ENCODE results near the gene THBS4. TPM values are rescaled to one million over a fixed set of nuclear protein-coding genes. Genes with fewer than 3 reads are reported as not detected.
"Not testable (repeated sequence)": the region's sequence is repeated elsewhere in the genome, so short reads cannot be mapped to it uniquely, and the experiment has no call there.

THBS4 gene
- total RNA-seq, 2 donors from 2014 or later: 1.7 to 3.5 TPM

GRCh38 chr5:80077051-80077714 lies 42.0 kb downstream of the THBS4 start:
- Mint-ChIP-seq H3K36me3 (ENCODE audit: low read depth) (no peaks in the 10 kb centered on the region), H3K4me1 (peaks cover 1% of the 10 kb centered on the region), H3K9me3 (no peaks in the 10 kb centered on the region), H3K4me3 (no peak overlapping the region), H3K27ac (no peak overlapping the region), H3K27me3 (no peaks in the 10 kb centered on the region)
- no peak for ATAC-seq (replicated peaks)

DNA sequence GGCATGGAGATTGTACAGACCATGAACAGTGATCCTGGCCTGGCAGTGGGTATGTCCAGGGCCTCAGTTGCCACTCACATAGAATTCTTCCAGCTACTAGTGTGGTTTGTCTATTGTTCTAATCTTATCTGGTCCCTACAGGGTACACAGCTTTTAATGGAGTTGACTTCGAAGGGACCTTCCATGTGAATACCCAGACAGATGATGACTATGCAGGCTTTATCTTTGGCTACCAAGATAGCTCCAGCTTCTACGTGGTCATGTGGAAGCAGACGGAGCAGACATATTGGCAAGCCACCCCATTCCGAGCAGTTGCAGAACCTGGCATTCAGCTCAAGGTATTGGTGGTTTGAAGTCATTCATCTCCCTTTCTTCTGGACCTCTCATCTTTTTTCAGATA lies 43.8 kb downstream of the THBS4 start:
- Mint-ChIP-seq H3K9me3 (no peaks in the 10 kb centered on the region), H3K27me3 (no peaks in the 10 kb centered on the region), H3K4me3 (no peak overlapping the region), H3K27ac (no peak overlapping the region), H3K36me3 (ENCODE audit: low read depth) (no peaks in the 10 kb centered on the region), H3K4me1 (peaks cover 12% of the 10 kb centered on the region)
- ATAC-seq (replicated peaks): no peak

DNA sequence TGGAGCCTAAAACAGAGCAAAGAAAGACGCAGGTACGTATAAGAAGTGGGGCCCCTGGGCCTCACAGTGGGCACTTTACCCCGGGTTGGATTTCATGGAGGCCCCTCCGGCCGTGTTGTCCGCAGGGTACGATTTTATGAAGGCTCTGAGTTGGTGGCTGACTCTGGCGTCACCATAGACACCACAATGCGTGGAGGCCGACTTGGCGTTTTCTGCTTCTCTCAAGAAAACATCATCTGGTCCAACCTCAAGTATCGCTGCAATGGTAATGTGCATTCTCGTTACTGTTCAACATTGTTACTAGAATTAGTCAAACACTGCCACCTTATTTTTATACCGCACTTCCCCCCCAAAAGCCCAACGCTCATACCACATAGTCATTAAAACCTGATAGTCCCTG lies 47.1 kb downstream of the THBS4 start:
- Mint-ChIP-seq H3K27ac (peak overlapping the region; percentile 89), H3K4me3 (peak overlapping the region; percentile 81), H3K9me3 (no peaks in the 10 kb centered on the region), H3K36me3 (ENCODE audit: low read depth) (no peaks in the 10 kb centered on the region), H3K4me1 (peaks cover 12% of the 10 kb centered on the region), H3K27me3 (no peaks in the 10 kb centered on the region)
- ATAC-seq (replicated peaks): peak; percentile 38

DNA sequence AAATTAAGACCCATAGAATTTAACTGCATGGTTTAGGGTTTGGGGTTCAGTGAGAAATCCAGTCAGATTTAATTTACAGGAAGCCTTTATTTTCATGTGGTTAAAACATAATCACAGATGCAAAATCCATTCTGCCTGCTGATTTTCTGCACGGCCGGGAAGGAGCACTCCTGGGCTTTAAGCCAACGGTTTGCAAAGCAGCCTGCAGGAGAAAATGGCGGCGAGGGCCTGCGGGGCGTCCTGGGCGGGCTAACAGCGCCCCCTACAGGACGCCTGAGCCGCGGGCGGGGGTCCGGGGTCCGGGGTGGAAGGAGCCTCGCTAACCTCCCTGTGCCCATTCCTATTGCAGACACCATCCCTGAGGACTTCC lies 47.6 kb downstream of the THBS4 start:
- Mint-ChIP-seq H3K4me1 (peaks cover 12% of the 10 kb centered on the region), H3K27me3 (no peaks in the 10 kb centered on the region), H3K36me3 (ENCODE audit: low read depth) (no peaks in the 10 kb centered on the region), H3K4me3 (peak overlapping the region; percentile 81), H3K27ac (peak overlapping the region; percentile 89), H3K9me3 (no peaks in the 10 kb centered on the region)
- ATAC-seq (replicated peaks): peak; percentile 73

- Mint-ChIP-seq H3K27me3 (no peaks in the 10 kb centered on the region), H3K36me3 (ENCODE audit: low read depth) (no peaks in the 10 kb centered on the region), H3K9me3 (no peaks in the 10 kb centered on the region), H3K4me3 (peak overlapping the region; percentile 81), H3K4me1 (peaks cover 12% of the 10 kb centered on the region), H3K27ac (peak overlapping the region; percentile 89)
- peak; percentile 79 for ATAC-seq (replicated peaks)
These were observed 48.1 kb downstream of the THBS4 start for GRCh38 chr5:80083101-80083890.

GRCh38 chr5:80090884-80091166 lies 55.7 kb downstream of the THBS4 start:
- no peak overlapping the region for H3K27ac Mint-ChIP-seq
- no peak overlapping the region for H3K4me3 Mint-ChIP-seq
- H3K36me3 Mint-ChIP-seq (ENCODE audit: low read depth): no peaks in the 10 kb centered on the region
- no peaks in the 10 kb centered on the region for H3K9me3 Mint-ChIP-seq
- H3K27me3 Mint-ChIP-seq: no peaks in the 10 kb centered on the region
- no peak for ATAC-seq (replicated peaks)
- H3K4me1 Mint-ChIP-seq: peaks cover 13% of the 10 kb centered on the region

- peaks cover 13% of the 10 kb centered on the region for H3K4me1 Mint-ChIP-seq
- not testable (repeated sequence) for H3K36me3 Mint-ChIP-seq (ENCODE audit: low read depth); H3K27me3 Mint-ChIP-seq; H3K9me3 Mint-ChIP-seq
- peak; percentile 76 for ATAC-seq (replicated peaks)
- peak overlapping the region; percentile 73 for H3K4me3 Mint-ChIP-seq
- H3K27ac Mint-ChIP-seq: peak overlapping the region; percentile 85
These were observed 56.6 kb downstream of the THBS4 start for GRCh38 chr5:80091792-80092192.

- peak overlapping the region; percentile 73 for H3K4me3 Mint-ChIP-seq
- H3K9me3 Mint-ChIP-seq: no peaks in the 10 kb centered on the region
- peak; percentile 65 for ATAC-seq (replicated peaks)
- no peaks in the 10 kb centered on the region for H3K36me3 Mint-ChIP-seq (ENCODE audit: low read depth)
- H3K4me1 Mint-ChIP-seq: peaks cover 13% of the 10 kb centered on the region
- peak overlapping the region; percentile 85 for H3K27ac Mint-ChIP-seq
- no peaks in the 10 kb centered on the region for H3K27me3 Mint-ChIP-seq
These were observed 57.4 kb downstream of the THBS4 start for GRCh38 chr5:80092486-80093107.

- Mint-ChIP-seq H3K4me3 (no peak overlapping the region), H3K9me3 (no peaks in the 10 kb centered on the region), H3K27me3 (no peaks in the 10 kb centered on the region), H3K4me1 (peaks cover 13% of the 10 kb centered on the region), H3K27ac (no peak overlapping the region), H3K36me3 (ENCODE audit: low read depth) (no peaks in the 10 kb centered on the region)
- no peak for ATAC-seq (replicated peaks)
These were observed 58.6 kb downstream of the THBS4 start for GRCh38 chr5:80093796-80094195.

GRCh38 chr5:80094236-80094738 lies 59.1 kb downstream of the THBS4 start:
- Mint-ChIP-seq H3K4me3 (no peak overlapping the region), H3K4me1 (peaks cover 13% of the 10 kb centered on the region), H3K27me3 (no peaks in the 10 kb centered on the region), H3K9me3 (no peaks in the 10 kb centered on the region), H3K27ac (peak overlapping the region; percentile 56), H3K36me3 (ENCODE audit: low read depth) (no peaks in the 10 kb centered on the region)
- ATAC-seq (replicated peaks): no peak

GRCh38 chr5:80097451-80097850 lies 62.3 kb downstream of the THBS4 start:
- Mint-ChIP-seq H3K4me1 (peaks cover 12% of the 10 kb centered on the region), H3K27me3 (no peaks in the 10 kb centered on the region), H3K9me3 (no peaks in the 10 kb centered on the region), H3K36me3 (ENCODE audit: low read depth) (no peaks in the 10 kb centered on the region), H3K27ac (peak overlapping the region; percentile 37), H3K4me3 (no peak overlapping the region)
- ATAC-seq (replicated peaks): no peak

- Mint-ChIP-seq H3K4me1 (peaks cover 15% of the 10 kb centered on the region), H3K27me3 (no peaks in the 10 kb centered on the region), H3K36me3 (ENCODE audit: low read depth) (no peaks in the 10 kb centered on the region), H3K4me3 (no peak overlapping the region), H3K9me3 (no peaks in the 10 kb centered on the region), H3K27ac (peak overlapping the region; percentile 14)
- ATAC-seq (replicated peaks): peak; percentile 95
These were observed 66.8 kb downstream of the THBS4 start for GRCh38 chr5:80101993-80102392.

- Mint-ChIP-seq H3K36me3 (ENCODE audit: low read depth) (no peaks in the 10 kb centered on the region), H3K4me1 (peaks cover 18% of the 10 kb centered on the region), H3K27ac (no peak overlapping the region), H3K27me3 (no peaks in the 10 kb centered on the region), H3K9me3 (no peaks in the 10 kb centered on the region), H3K4me3 (no peak overlapping the region)
- ATAC-seq (replicated peaks): no peak
These were observed 68.2 kb downstream of the THBS4 start for GRCh38 chr5:80103371-80103770.

GRCh38 chr5:80105698-80106439 lies 70.7 kb downstream of the THBS4 start:
- H3K4me3 Mint-ChIP-seq: no peak overlapping the region
- no peak for ATAC-seq (replicated peaks)

More at GRCh38 chr5:80105698-80106439, 70.7 kb downstream of the THBS4 start:
- peak overlapping the region; percentile 51 for H3K27ac Mint-ChIP-seq
- peaks cover 18% of the 10 kb centered on the region for H3K4me1 Mint-ChIP-seq
- no peaks in the 10 kb centered on the region for H3K9me3 Mint-ChIP-seq
- no peaks in the 10 kb centered on the region for H3K27me3 Mint-ChIP-seq
- H3K36me3 Mint-ChIP-seq (ENCODE audit: low read depth): no peaks in the 10 kb centered on the region
